Tibial nerve (tissue), 4 donors: Measurements from ENCODE around the gene SHCBP1. TPM values are rescaled to one million over a fixed set of nuclear protein-coding genes. Genes with fewer than 3 reads are reported as not detected.
A peak's percentile ranks its signal among the peaks of the same experiment; 100 is the strongest.

Experiments used
- DNase-seq, 2 donors: peaks; one replicate each; pipeline ENCODE4 v3.0.0-alpha.2; 2019; ENCODE audit warnings: low spot score in 2 of 2
- H3K27ac ChIP-seq, 4 donors: fragments of 200-600 bp; sonication (generic) in 3 of 4; one replicate each; pipeline ENCODE4 v1.5.1; 2017 to 2019; ENCODE audit warnings: mild to moderate bottlenecking in 1 of 4
- H3K27me3 ChIP-seq, 2 donors: fragments of 200-600 bp; sonication (generic) in 1 of 2; one replicate each; pipeline versions ENCODE4 v1.5.1 to v1.6.0; 2017 to 2019
- H3K36me3 ChIP-seq, 3 donors: fragments of 200-600 bp; sonication (generic); one replicate each; pipeline ENCODE4 v1.5.1; 2018 to 2019
- H3K4me1 ChIP-seq, 4 donors: fragments of 200-600 bp; sonication (generic) in 3 of 4; one replicate each; pipeline ENCODE4 v1.5.1; 2017 to 2019
- H3K4me3 ChIP-seq, 4 donors: fragments of 200-600 bp; sonication (generic) in 3 of 4; one replicate each; pipeline ENCODE4 v1.5.1; 2017 to 2019; ENCODE audit warnings: mild to moderate bottlenecking in 1 of 4, moderate library complexity in 1 of 4
- H3K9me3 ChIP-seq, 4 donors: fragments of 200-600 bp; sonication (generic) in 3 of 4; one replicate each; pipeline ENCODE4 v1.5.1; 2017 to 2019
- EP300 ChIP-seq, 2 donors: sonication (generic); formaldehyde crosslinking; IDR thresholded peaks; one replicate each; pipeline ENCODE4 v1.6.1; 2017; ENCODE audit warnings: antibody characterized with exemption in 2 of 2, mild to moderate bottlenecking in 1 of 2
- POLR2A ChIP-seq, 2 donors: fragments of 450-650 bp; IDR thresholded peaks; one replicate each; pipeline ENCODE4 v1.6.1; 2017; ENCODE audit warnings: antibody characterized with exemption in 2 of 2, mild to moderate bottlenecking in 2 of 2, moderate library complexity in 2 of 2
- WGBS, 2 donors: methylation state at CpG; one replicate each; pipeline ENCODE4 v1.1.5; 2018; 5-methylcytosine and 5-hydroxymethylcytosine counted together
- total RNA-seq, 4 donors: library from RNA; depleted of rRNA; stranded (reverse); fragments of >200 nt; gene quantifications; one replicate each; pipeline ENCODE4 v1.1.0, GENCODE V29; 2016
- TF ChIP-seq, protein P1 (sequence below), 5 experiments: fragments of 200-600 bp in 3 of 5; fragments of 450-650 bp in 2 of 5; sonication (generic) in 3 of 5; IDR thresholded peaks; one replicate each; pipeline ENCODE4 v1.5.1; 2016 to 2019; ENCODE audit warnings: antibody characterized with exemption in 5 of 5, mild to moderate bottlenecking in 3 of 5, moderate library complexity in 2 of 5

The SHCBP1 gene
- total RNA-seq, 4 donors from 2014 or later, result under 0.01 to 3.5 (median 1.4) TPM

DNA sequence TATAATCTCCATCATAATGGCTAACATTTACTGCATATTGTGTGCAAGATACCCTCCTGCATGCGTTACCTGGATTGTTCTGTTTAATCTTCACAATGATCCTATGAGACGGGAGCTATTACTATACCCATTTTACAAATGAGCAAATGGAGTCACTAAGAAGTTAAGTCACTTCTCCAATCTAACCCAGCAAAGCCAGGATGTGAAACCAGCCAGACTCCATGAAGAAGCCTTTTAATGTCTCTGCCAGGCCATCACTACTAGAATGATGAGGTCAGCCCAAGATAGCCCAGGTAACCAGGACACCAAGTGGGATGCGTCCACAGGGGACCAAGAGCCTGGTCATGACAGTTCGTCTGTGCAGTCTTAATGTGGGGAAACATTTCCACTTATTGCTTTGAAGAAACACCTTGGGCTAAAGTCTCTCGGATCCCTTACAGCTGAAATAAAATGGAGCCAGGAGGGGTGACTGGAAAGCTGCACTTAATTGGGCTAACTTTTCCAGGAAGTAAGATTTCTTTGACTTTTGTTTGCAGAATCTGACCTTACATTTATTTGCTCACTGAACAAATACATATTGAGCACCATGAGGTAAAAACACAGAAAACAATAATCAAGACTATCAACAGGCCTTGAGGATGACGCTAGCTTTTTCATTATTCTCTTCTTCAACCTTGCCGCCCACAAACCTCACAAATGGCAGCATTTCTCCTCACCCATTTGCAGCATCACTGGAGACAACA lies 926 bp upstream of the SHCBP1 start:
- Histone ChIP-seq H3K9me3 (no peaks in the 10 kb centered on the region), H3K4me3 (no peak overlapping the region), H3K27ac (no peak overlapping the region), H3K36me3 (no peaks in the 10 kb centered on the region), H3K27me3 (no peaks in the 10 kb centered on the region), H3K4me1 (peaks cover 0 to 26% (median 10%) of the 10 kb centered on the region in 4 donors)
- TF ChIP-seq EP300 (IDR thresholded peaks at IDR 0.05) (no peak), POLR2A (IDR thresholded peaks at IDR 0.05) (no peak)
- TF ChIP-seq, protein P1, sequence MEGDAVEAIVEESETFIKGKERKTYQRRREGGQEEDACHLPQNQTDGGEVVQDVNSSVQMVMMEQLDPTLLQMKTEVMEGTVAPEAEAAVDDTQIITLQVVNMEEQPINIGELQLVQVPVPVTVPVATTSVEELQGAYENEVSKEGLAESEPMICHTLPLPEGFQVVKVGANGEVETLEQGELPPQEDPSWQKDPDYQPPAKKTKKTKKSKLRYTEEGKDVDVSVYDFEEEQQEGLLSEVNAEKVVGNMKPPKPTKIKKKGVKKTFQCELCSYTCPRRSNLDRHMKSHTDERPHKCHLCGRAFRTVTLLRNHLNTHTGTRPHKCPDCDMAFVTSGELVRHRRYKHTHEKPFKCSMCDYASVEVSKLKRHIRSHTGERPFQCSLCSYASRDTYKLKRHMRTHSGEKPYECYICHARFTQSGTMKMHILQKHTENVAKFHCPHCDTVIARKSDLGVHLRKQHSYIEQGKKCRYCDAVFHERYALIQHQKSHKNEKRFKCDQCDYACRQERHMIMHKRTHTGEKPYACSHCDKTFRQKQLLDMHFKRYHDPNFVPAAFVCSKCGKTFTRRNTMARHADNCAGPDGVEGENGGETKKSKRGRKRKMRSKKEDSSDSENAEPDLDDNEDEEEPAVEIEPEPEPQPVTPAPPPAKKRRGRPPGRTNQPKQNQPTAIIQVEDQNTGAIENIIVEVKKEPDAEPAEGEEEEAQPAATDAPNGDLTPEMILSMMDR (IDR thresholded peaks at IDR 0.05), result no peak
- no peak for DNase-seq
- WGBS, 2 donors, result 88 to 92% methylated on average over 7 of the region's 7 CpGs

DNA sequence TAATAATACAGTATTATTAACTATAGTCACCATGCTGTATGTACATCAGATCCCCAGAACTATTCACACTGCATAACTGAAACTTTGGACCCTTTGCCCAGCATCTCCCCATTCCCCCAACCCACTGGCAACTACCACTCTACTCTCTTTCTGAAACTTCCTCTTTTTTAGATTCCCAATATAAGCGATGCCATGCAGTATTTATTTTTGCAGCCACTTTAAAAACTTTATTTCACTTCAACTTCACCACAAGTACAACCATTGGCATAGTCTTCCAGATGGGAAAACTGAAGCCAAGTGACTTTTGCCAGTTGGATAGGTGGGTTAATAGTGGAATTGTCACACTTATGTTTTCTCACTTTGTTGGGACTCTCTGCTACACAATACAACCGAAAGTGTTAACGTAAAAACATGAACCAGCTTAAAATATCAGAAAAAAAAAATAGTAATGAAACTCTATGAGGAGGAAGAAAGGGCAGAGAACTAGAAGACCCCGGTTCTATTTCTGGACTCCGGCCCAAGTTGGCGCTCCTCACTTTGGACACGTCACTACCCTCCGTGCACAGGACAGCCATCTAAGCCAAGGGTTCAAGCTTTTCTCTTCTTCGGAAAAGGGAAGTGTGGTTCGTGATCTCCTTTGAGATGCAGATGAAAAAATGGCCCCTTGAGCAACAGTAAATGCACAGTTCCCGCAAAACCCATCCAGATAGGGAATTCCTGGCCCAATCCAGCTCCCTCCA lies 743 bp downstream of the SHCBP1 start:
- DNase-seq, result no peak
- TF ChIP-seq EP300 (IDR thresholded peaks at IDR 0.05) (no peak), POLR2A (IDR thresholded peaks at IDR 0.05) (no peak)
- WGBS, 2 donors, result 5 to 6% methylated on average over 11 of the region's 11 CpGs
- Histone ChIP-seq H3K9me3 (no peaks in the 10 kb centered on the region), H3K27me3 (no peaks in the 10 kb centered on the region), H3K36me3 (no peaks in the 10 kb centered on the region), H3K4me3 (peak overlapping the region; percentile 37 to 62 (median 54)), H3K27ac (no peak overlapping the region), H3K4me1 (peaks cover 0 to 26% (median 10%) of the 10 kb centered on the region in 4 donors)

DNA sequence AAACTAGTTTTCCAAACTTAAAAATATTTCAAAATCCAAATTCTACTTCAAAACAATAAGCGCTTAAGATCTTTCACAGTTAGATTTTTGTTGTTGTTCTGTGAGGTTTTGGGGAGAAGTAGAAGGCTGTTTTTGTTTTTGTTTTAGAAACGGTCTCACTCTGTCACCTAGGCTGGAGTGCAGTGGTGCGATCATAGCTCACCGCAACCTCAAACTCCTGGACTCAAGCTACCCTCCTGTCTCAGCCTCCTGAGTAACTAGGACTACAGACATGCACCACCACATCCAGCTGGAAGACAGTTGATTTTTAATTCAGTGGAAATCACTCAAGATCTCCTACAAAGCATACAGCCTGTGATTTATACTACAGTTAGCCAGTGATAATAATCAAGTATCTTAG lies 2.7 kb downstream of the SHCBP1 start:
- TF ChIP-seq, protein P1 (IDR thresholded peaks at IDR 0.05), result no peak
- TF ChIP-seq POLR2A (IDR thresholded peaks at IDR 0.05), result no peak
- TF ChIP-seq EP300 (IDR thresholded peaks at IDR 0.05), result no peak
- WGBS, 2 donors, result 90 to 91% methylated on average over 4 of the region's 4 CpGs
- Histone ChIP-seq H3K4me3 (no peak overlapping the region), H3K27me3 (no peaks in the 10 kb centered on the region), H3K9me3 (no peaks in the 10 kb centered on the region), H3K4me1 (peaks cover 0 to 29% (median 10%) of the 10 kb centered on the region in 4 donors), H3K27ac (no peak overlapping the region), H3K36me3 (no peaks in the 10 kb centered on the region)
- no peak for DNase-seq

DNA sequence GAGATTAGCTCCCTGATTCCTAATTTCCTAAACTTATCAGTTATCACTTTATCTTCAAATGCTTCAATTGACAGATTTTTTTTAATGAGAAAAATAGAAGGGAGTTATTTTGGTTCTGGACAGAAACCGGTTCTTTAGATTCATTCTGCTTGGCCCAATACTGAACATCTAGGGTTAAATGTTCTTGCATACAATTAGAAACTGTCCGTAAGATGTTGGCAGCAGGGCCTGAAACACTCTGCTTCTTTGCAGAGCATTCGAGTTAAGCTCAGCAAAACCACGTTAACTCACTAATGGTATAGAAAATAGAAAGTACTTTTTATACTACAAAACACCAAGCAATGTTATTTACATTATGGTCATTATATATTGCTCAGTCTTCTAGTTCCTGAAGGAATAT lies 7.2 kb downstream of the SHCBP1 start:
- H3K4me1 ChIP-seq, result peaks cover 0 to 10% (median 0%) of the 10 kb centered on the region in 4 donors
- no peak for DNase-seq
- TF ChIP-seq POLR2A (IDR thresholded peaks at IDR 0.05) (no peak), EP300 (IDR thresholded peaks at IDR 0.05) (no peak)
- TF ChIP-seq, protein P1 (IDR thresholded peaks at IDR 0.05), result no peak
- H3K36me3 ChIP-seq, result no peaks in the 10 kb centered on the region
- no peaks in the 10 kb centered on the region for H3K27me3 ChIP-seq
- no peak overlapping the region for H3K27ac ChIP-seq
- no peak overlapping the region for H3K4me3 ChIP-seq
- 31 to 33% methylated on average over 4 of the region's 4 CpGs for WGBS, 2 donors
- no peaks in the 10 kb centered on the region for H3K9me3 ChIP-seq

DNA sequence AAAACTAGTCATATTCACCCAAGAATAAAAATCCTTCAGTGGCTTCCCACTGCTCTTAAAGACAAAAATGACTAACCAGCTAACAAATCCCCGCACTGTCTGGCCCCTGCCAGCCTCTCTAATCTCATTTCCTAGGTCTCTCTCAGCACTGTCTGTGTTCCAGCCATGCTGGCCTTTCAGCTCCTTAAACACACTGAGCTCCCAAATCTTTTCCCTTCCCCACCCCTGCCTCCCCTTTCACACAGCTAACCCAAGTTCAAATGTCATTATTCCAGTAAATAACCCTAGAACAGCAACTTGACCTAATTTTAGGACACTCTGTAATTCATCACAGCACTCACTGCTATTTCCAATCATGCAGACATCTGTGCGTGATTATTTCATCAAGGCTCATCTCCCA lies 7.8 kb downstream of the SHCBP1 start:
- no peak for TF ChIP-seq POLR2A (IDR thresholded peaks at IDR 0.05)
- TF ChIP-seq, protein P1 (IDR thresholded peaks at IDR 0.05), result no peak
- no peak for TF ChIP-seq EP300 (IDR thresholded peaks at IDR 0.05)
- H3K27me3 ChIP-seq, result no peaks in the 10 kb centered on the region
- no peaks in the 10 kb centered on the region for H3K36me3 ChIP-seq
- no peak overlapping the region for H3K27ac ChIP-seq
- 51% methylated on average over 2 of the region's 2 CpGs for WGBS, 2 donors
- no peak for DNase-seq
- H3K9me3 ChIP-seq, result no peaks in the 10 kb centered on the region
- H3K4me1 ChIP-seq, result peaks cover 0 to 10% (median 0%) of the 10 kb centered on the region in 4 donors
- no peak overlapping the region for H3K4me3 ChIP-seq
